Hepatocyte (in vitro differentiated cells): ENCODE measurements around the gene HAND2. TPM values are rescaled to one million over a fixed set of nuclear protein-coding genes. Genes with fewer than 3 reads are reported as not detected.

Experiments used
- DNase-seq: peaks from one replicate; pipeline ENCODE4 v3.0.0-alpha.2; 2016; ENCODE audit warnings: low spot score
- H2AFZ ChIP-seq: fragments of 200-600 bp; sonication (generic); 2 replicates; pipeline ENCODE4 v1.6.0; 2016; ENCODE audit warnings: antibody characterized with exemption, mild to moderate bottlenecking
- H3K27ac ChIP-seq: fragments of 200-600 bp; sonication (generic); 2 replicates; pipeline ENCODE4 v1.5.1; 2016; ENCODE audit warnings: mild to moderate bottlenecking
- H3K27me3 ChIP-seq: fragments of 200-600 bp; sonication (generic); 2 replicates; pipeline ENCODE4 v1.6.1; 2016
- H3K36me3 ChIP-seq: fragments of 200-600 bp; sonication (generic); replicated peaks from 2 replicates; pipeline ENCODE4 v1.5.1; 2016; ENCODE audit warnings: low read depth; ENCODE audit not compliant: insufficient read depth
- H3K4me1 ChIP-seq: fragments of 200-600 bp; sonication (generic); 2 replicates; pipeline ENCODE4 v1.5.1; 2016; ENCODE audit warnings: mild to moderate bottlenecking, moderate library complexity; ENCODE audit not compliant: insufficient read depth
- H3K4me2 ChIP-seq: fragments of 200-600 bp; sonication (generic); 2 replicates; pipeline ENCODE4 v1.6.0; 2016
- H3K4me3 ChIP-seq: fragments of 200-600 bp; sonication (generic); 2 replicates; pipeline ENCODE4 v1.5.1; 2016; ENCODE audit warnings: mild to moderate bottlenecking
- H3K79me2 ChIP-seq: fragments of 200-600 bp; sonication (generic); 2 replicates; pipeline ENCODE4 v1.6.0; 2017; ENCODE audit warnings: mild to moderate bottlenecking
- H3K9me2 ChIP-seq: fragments of 200-600 bp; sonication (generic); replicated peaks from 2 replicates; pipeline ENCODE4 v1.6.0; 2017; ENCODE audit warnings: mild to moderate bottlenecking; ENCODE audit not compliant: insufficient read depth
- H3K9me3 ChIP-seq: fragments of 200-600 bp; sonication (generic); 2 replicates; pipeline ENCODE4 v1.5.1; 2016; ENCODE audit warnings: low read depth, mild to moderate bottlenecking
- H4K20me1 ChIP-seq: fragments of 200-600 bp; sonication (generic); 2 replicates; pipeline ENCODE4 v1.6.0; 2016; ENCODE audit warnings: mild to moderate bottlenecking; ENCODE audit not compliant: insufficient read depth, poor library complexity, severe bottlenecking
- CTCF ChIP-seq: fragments of 200-600 bp; sonication (generic); IDR thresholded peaks from 2 replicates; pipeline ENCODE4 v1.5.1; 2016; ENCODE audit warnings: antibody characterized with exemption, mild to moderate bottlenecking; ENCODE audit not compliant: poor library complexity
- EZH2 ChIP-seq: fragments of 200-600 bp; sonication (generic); IDR thresholded peaks from 2 replicates; pipeline ENCODE4 v1.6.1; 2016; ENCODE audit warnings: antibody characterized with exemption, mild to moderate bottlenecking, borderline replicate concordance
- EZH2phosphoT487 ChIP-seq: fragments of 200-600 bp; sonication (generic); IDR thresholded peaks from one replicate; pipeline ENCODE4 v1.6.1; 2018; ENCODE audit warnings: antibody characterized with exemption, mild to moderate bottlenecking, low read depth, moderate library complexity; ENCODE audit not compliant: unreplicated experiment, severe bottlenecking
- WGBS: methylation state at CpG from one replicate; pipeline ENCODE4 v1.1.6; 2016; ENCODE audit warnings: low lambda C conversion rate; ENCODE audit errors: missing lambda C conversion rate; 5-methylcytosine and 5-hydroxymethylcytosine counted together
- polyA plus RNA-seq: library from polyadenylated mRNA; unstranded; fragments of >200 nt; fragmentation: Nextera tagmentation; extraction: Ambion mirVana; gene quantifications from 2 replicates; pipeline ENCODE4 v1.2.1, GENCODE V29; 2016
- total RNA-seq: library from RNA; depleted of rRNA; stranded (reverse); fragments of >200 nt; gene quantifications from 2 replicates; pipeline ENCODE4 v1.2.3, GENCODE V29; 2014

Gene HAND2
- total and polyA plus RNA-seq, 2 experiments from 2014 or later: 69.7 to 141 TPM

DNA sequence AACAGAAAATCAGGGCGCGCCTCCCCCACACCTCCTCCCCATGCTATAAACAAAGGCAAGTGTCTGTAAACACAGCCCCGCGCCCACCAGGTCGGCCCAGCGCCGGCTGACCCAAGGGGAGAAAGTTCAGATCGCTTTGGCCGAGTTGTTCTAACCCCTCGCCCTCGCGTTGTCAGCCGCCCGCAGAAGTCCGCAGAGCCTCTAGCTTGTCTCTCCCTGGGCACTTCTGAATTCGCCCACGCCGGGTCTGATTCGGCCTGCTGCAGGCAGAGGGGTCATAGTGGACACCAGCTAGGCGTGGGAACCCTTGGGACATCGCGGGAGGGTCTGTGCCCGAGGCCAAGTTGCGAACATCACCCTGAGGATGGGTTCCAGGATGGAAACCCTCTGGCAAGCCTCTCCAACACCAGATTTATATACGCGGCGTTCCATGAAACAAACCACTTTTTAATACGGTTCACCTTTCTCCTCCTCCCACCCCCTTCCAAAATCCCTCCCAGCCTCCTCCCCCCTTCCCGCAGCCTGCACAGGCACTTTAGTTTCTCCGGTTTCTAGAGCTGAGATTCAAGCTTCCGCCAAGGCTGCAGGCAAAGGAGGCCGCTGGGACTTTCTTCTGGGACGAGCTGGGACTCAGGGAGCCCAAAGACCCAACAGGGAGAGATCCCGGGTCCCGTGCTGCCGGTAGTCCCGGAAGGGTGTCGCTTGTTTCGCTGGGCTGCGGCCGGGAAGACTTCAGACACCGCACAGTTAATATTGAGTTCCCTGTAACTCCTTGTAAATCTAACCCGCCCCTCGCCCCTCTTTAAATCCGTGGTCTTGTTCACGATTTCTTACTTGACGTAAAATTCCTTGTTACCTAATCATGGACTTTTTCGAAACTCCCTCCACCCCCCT, 4.7 kb downstream of the HAND2 start:
- Histone ChIP-seq H3K4me1 (peaks cover 16% of the 10 kb centered on the region), H3K9me3 (no peaks in the 10 kb centered on the region), H3K4me2 (peak overlapping the region; percentile 77), H3K27me3 (peaks cover 78% of the 10 kb centered on the region), H4K20me1 (no peaks in the 10 kb centered on the region), H3K36me3 (no peaks in the 10 kb centered on the region), H3K79me2 (peaks cover 58% of the 10 kb centered on the region), H2AFZ (no peak overlapping the region), H3K9me2 (no peaks in the 10 kb centered on the region), H3K27ac (peak overlapping the region; percentile 92), H3K4me3 (peak overlapping the region; percentile 41)
- no peak for DNase-seq
- TF ChIP-seq EZH2phosphoT487 (peak; percentile 13), EZH2 (peak; percentile 56), CTCF (no peak)
- 10% methylated on average over 45 of the region's 48 CpGs for WGBS

DNA sequence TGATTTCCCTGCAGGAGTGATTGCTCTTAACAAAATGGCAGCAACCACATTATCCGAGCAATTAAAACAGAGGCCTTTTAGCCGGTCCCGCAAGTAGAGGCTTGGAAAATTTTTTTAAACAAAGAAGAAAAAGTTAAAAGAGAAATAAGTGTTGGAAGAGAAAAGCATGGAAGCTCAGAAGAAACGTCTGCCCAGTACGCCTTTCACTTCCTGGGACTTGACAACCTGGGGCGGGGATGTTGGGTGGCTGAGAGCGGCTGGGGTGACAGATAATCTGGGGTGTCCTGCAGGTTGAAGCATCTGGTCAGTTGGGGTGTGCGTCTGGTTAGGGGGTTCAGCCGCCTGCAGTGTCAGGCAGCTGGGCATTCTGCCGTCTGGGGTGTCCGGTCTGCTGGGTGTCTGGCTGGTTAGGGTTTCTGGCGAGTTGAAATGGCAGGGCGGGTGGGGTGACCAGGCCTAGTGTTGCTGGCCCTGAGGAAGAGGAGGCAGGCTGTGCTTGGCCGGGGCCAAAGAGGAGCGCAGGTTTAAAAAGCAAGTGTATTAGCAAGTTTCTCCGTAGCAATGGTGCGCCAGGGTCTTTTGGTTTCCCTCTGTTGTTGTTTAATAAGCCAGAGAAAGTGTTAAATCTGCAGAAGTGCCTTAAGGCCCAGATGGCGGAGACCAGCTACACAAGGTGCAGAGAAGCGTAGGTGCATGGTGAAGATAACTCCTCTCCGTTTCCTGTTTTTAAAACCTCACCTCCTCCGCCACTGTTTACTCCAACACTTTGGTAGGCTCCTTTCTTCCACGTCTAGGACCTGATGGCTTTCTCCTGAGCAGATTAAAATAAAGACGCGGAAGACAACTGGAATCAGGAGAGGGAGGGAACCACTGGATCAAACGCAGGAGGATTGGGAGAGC, 5.6 kb downstream of the HAND2 start:
- WGBS: 32% methylated on average over 25 of the region's 25 CpGs
- no peaks in the 10 kb centered on the region for H3K9me3 ChIP-seq
- no peak for DNase-seq

DNA sequence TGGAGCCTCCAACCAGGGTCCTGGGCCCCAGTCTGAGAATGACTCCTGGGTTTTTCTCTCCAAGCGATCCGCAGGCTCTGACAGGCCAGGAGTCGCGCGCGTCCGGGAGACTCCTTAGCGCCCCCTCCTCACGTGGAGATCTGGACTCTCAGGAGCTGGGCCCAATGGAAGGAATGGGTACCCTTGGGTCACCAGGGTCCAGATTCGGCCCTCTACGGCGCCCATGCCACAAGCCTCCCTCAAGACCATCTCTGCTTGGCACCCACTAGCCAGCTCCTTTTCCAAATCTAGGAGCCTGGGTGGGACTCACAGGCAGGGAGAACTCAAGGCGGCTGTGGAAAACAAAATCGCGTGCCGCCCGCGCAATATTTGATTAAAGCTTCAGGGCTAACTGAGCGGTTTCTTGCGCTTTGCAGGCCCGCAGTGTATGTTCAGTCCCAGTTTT, 7.1 kb downstream of the HAND2 start:
- H4K20me1 ChIP-seq: no peaks in the 10 kb centered on the region
- 10% methylated on average over 21 of the region's 21 CpGs for WGBS
- peak overlapping the region; percentile 92 for H3K27ac ChIP-seq
- no peak for DNase-seq
- peaks cover 86% of the 10 kb centered on the region for H3K27me3 ChIP-seq
- no peak overlapping the region for H2AFZ ChIP-seq
- H3K9me3 ChIP-seq: no peaks in the 10 kb centered on the region
- H3K4me2 ChIP-seq: peak overlapping the region; percentile 77
- H3K79me2 ChIP-seq: peaks cover 41% of the 10 kb centered on the region
- H3K4me1 ChIP-seq: peaks cover 30% of the 10 kb centered on the region
- TF ChIP-seq EZH2: no peak
- no peak for TF ChIP-seq CTCF
- no peak for TF ChIP-seq EZH2phosphoT487
- no peaks in the 10 kb centered on the region for H3K36me3 ChIP-seq
- no peak overlapping the region for H3K4me3 ChIP-seq
- no peaks in the 10 kb centered on the region for H3K9me2 ChIP-seq

More for the DNA sequence above, 5.6 kb downstream of the HAND2 start:
- no peak for TF ChIP-seq CTCF
- no peak for TF ChIP-seq EZH2
- peak; percentile 88 for TF ChIP-seq EZH2phosphoT487
- Histone ChIP-seq H3K9me2 (no peaks in the 10 kb centered on the region), H3K4me2 (peak overlapping the region; percentile 77), H3K27ac (peak overlapping the region; percentile 92), H3K36me3 (no peaks in the 10 kb centered on the region), H2AFZ (no peak overlapping the region), H3K4me3 (peak overlapping the region; percentile 41), H3K79me2 (peaks cover 53% of the 10 kb centered on the region), H3K27me3 (peaks cover 81% of the 10 kb centered on the region), H4K20me1 (no peaks in the 10 kb centered on the region), H3K4me1 (peaks cover 24% of the 10 kb centered on the region)
